CMK (cell line): ENCODE measurements around the gene SP100.
"Not testable (repeated sequence)": the region's sequence is repeated elsewhere in the genome, so short reads cannot be mapped to it uniquely, and the experiment has no call there.

Source experiments
- DNase-seq: peaks from one replicate; pipeline ENCODE4 v3.0.0-alpha.2; 2010; ENCODE audit warnings: low read depth

The SP100 gene

DNA sequence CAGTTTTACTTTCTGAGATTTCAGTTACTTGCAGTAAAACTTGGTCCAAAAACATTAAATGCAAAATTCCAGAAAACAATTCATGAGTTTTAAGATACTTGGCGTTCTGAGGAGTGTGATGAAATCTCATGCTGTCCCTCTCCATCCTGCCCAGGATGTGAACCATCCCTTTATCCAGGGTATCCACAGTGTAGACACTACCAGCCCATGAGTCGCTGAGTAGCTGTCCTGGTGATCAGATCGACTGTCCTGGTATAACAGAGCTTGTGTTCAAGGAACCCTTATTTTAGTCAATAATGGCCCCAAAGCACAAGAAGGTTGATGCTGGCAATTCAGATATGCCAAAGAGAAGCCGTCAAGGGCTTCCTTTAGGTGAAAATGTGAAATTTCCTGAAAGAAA, 3.2 kb downstream of the SP100 start:
- no peak for DNase-seq

DNA sequence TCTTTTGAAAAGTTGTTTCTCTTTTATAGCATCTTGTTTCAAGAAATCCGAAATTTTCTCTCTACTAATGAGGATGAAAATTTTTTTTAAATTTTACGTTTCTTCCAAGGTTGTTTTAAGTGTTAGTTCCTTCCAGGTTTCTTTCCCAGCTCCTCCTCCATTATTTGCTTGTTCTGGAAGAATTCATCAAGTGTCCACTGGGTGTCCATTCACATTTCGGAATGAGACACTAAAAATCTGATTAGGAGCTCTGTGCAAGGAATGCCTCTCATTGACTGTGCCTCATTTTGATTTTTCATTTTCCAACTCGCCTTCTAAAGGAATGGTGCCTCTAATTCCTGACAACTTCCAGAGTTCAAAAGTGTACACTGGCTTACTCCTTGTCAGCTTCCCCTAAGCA, 6.1 kb downstream of the SP100 start:
- no peak for DNase-seq

DNA sequence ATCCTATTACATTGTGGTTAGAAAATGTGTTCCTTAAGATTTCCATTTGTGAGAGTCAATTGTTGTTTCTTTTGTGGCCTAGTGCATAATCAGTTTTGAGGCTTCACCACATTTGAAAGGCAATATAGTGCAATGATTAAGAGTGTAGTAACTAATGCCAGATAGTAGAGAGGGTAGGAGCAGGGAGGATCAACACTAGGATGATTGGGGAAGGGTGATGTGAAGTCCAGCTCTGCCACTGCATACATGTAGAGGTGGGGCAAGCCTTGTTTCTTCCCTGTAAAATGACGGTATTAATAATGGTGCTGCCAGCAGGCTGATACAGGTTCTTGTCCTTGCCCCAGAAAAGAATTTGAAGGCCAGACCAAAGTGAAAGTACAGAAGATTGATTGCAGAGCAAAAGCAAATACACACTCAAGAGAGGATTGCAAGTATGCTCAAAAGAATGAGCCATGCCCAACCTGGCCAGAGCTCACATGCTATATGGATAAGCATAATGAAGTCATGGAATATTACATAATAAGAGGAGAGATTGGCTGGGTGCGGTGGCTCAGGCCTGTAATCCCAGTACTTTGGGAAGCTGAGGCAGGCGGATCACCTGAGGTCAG, 8.0 kb downstream of the SP100 start:
- DNase-seq, result no peak

DNA sequence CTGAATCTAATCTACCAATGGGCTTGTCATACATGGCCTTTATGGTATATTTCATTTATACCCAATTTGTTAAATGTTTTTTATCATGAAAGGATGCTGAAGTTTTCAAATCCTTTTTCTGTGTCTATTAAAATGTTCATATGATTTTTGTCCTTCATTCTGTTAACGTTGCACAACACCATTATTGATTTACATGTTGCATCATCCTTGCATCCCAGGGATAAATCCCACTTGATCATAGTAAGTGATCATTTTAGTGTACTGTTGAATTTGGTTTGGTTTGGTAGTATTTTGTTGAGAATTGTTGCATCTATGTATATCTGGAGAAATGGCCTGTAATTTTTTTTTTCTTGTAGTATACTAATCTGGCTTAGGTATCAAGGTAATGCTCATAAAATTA, 9.4 kb downstream of the SP100 start:
- DNase-seq, result no peak

DNA sequence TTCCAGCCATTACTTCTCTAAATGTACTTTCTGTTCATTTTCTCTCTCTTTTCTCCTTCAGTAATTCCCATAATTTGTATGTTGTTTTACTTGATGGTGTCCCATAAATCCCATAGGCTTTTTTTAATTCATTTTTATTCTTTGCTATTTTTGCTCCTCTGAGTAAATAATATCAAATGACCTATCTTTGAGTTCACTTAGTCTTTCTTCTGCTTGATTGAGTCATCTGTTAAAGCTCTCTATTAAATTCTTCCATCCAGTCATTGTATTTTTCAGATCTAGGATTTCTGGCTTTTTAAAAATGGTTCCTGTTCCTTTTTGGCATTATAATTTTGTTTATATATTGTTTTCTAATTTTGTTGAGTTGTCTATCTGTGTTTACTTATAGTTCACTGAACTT, 13.5 kb downstream of the SP100 start:
- DNase-seq, result no peak

DNA sequence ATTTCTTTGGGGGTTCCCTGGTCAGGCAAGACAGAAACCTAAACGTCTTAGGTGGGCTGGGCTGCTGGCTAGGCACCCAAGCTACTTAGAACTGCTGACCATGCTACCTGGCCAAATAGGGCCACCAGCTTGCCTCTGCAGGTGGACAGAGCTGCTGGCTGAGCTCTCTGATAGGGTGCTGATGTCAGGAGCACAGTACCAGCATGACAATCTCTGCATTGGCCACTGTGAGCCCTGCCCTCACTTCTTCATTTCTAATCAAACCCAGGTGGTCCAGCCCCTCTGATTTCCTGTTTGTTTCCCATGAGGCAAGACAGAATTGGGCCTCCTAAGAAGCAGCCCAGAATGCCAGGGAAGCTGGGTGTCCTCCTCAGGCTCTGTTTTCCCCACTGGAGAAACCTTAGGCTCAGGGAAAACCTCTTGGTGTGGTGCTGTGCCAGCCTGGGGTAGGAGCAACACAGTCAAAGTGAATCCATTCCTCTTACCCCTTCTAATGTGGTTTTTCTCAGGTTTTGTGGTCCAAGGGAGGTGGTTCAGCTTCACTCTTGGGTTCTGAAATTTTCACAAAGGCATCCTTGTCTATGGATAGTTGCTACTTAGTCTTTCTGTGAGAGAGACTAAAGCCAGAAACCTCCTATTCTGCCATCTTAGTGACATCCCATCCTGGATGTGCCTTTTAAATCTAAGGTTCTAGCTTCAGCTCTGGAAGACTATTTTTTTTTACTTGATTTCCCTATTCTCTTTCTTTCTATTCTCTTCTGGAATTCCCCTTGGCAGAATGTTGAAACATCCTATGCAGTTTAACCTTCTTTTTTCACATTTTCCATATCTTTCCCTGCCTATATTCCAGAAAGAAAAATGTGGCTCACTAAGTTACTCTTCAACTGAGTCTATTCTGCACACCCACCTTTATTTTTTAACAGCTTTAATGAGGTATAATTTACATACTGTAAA, 15.2 kb downstream of the SP100 start:
- no peak for DNase-seq

DNA sequence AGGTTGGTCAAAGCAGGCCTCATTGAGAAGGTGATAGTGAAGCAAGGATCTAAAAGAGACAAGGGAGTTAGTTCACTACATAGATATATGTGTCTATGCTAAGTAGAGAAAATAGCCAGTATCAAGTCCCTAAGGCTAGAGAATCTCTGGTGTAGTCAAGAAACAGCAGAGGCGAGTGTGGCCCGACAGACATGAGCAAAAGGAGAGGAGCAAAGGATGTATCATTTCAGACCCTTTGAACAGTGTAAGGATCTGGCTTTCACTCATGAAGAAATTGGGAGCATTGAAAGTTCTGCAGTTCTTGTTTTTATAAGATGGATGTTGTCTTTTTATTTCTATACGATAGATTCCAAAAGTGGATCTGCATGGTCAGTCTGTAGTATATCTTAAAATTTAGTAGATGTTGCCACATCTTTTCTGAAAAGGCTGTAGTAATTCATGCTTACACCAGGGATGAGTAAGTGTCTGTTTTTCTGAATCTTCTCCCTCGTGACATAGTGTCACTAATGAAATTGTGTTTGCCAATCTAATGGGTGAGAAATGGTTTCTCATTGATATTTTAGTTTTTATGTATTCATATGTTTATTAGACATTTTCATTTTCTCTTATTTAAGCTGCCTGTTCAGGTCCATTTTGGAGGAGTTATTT, 18.8 kb downstream of the SP100 start:
- no peak for DNase-seq

DNA sequence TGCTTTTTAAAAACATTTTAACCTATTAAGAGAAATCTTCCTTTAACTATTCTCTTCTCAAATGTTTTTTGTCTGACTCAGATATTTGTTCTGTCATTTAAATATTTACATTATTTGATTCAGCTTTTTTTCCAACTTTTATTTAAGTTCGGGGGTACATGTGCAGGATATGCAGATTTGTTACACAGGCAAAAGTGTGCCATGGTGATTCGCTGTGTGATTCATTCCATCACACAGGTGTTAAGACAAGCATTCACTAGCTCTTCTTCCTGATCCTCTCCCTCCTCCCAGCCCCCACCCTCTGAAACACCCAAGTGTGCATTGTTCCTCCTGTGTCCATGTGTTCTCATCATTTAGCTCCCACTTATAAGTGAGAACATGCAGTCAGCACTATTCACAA, 19.4 kb downstream of the SP100 start:
- DNase-seq, result no peak

DNA sequence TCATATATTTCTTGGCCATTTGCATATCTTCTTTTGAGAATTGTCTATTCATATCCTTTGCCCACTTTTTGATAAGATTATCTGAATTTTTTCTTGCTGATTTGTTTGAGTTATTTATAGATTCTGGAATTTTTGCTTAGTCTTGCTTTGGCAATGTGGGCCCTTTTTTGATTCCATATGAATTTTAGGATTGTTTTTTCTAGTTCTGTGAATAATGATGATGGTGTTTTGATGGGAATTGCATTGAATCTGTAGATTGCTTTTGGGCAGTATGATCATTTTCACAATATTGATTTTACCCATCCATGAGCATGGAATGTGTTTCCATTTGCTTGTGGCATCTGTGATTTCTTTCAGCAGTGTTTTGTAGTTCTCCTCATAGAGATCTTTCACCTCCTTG, 23.1 kb downstream of the SP100 start:
- not testable (repeated sequence) for DNase-seq

DNA sequence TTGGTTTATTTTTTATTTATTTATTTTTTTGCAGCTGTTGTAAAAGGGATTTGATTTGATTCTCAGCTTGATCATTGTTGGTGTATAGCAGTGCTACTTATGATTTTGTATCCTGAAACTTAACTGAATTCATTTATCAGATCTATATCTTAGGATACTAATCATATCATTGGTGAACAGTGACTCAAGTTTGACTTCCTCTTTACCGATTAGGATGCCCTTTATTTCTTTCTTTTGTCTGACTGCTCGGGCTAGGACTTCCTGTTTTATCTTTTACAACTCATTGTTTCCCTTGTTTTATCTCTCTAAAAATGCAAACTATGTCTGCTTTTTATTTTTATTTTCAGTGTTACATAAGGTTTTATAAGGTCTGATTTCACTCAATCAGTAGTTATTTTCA, 23.6 kb downstream of the SP100 start:
- no peak for DNase-seq

DNA sequence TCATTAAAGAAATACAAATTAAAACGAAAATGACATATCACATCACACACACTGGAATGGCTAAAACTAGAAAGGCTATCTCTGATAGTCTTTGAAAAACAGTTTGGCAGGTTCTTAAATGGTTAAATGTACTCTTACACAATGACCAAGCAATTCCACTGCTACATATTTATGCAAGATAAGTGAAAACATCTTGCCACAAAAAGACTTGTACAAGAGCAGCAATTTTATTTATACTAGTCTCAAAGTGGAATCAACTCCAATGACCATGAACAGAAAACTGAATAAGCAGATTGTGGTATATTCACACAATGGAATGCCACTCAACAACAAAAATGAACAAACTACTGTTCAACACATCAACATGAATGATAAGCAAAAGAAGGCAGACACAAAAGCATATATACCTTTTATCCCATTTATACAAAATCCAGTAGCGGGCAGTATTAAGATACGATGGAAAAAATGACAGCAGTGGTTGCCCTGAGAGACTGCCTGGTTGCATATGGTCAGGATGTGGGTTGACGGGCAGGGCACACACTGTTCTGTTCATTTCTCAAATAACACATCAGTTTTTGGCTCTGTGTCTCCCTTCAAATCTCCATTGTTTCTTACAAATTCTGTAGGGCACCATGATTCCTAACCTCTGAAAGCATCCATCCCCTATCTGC, 25.4 kb downstream of the SP100 start:
- no peak for DNase-seq

DNA sequence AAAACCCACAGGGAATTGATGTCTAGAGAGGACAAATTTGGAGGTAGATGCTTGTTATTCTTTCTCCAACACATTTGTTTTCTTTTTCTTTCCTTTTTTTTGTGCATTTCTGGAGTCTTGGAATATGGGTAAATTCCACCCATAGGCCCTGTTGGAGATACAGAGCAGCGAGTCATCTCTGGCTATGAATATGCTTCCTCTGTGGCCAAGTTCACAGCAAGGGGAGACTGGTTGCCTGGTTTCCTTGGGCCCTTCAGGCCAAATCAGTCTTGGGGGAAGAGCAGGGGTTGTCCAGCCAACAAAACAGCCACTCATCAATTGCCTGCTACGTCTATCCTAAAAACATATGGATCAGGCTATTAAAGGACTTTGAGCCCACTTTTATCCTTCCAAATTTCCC, 27.5 kb downstream of the SP100 start:
- DNase-seq, result no peak

DNA sequence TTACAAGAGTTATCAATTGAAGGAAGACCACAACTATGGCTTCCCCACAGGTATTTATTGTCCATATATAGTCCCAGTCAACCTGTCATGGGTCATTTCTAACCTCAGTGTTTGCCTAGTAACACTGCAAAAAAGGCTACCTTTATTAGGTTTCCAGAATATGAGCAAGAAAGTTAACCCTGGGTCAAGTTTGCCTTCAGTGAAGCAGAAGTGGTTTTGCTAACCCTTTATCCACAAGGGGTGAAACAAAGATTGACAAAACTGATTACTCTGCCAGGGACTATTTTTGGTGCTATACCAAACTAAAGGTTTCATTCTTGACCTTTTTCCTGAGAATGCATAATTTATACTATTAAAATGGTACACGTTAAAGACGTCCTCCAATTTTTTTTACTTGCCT, 28.8 kb downstream of the SP100 start:
- DNase-seq, result no peak

DNA sequence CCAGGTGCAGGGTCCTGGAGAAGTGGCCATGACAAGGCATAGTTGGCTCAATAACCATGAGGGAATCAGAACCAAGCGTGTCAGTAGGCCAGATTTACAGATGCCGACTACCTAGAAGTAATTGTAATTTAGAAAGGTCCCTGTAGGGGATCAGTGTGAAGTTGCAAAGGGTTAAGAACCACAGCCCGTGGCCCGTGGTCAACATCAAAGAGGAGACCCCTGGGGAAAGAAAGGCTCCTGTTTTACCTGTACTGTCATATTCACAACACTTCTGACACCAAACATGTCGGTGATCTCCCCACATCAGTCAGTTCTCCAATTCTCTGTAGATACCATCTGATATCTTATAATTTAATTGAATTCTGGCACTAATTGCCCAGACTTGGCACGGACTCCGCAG, 31.0 kb downstream of the SP100 start:
- DNase-seq, result no peak

DNA sequence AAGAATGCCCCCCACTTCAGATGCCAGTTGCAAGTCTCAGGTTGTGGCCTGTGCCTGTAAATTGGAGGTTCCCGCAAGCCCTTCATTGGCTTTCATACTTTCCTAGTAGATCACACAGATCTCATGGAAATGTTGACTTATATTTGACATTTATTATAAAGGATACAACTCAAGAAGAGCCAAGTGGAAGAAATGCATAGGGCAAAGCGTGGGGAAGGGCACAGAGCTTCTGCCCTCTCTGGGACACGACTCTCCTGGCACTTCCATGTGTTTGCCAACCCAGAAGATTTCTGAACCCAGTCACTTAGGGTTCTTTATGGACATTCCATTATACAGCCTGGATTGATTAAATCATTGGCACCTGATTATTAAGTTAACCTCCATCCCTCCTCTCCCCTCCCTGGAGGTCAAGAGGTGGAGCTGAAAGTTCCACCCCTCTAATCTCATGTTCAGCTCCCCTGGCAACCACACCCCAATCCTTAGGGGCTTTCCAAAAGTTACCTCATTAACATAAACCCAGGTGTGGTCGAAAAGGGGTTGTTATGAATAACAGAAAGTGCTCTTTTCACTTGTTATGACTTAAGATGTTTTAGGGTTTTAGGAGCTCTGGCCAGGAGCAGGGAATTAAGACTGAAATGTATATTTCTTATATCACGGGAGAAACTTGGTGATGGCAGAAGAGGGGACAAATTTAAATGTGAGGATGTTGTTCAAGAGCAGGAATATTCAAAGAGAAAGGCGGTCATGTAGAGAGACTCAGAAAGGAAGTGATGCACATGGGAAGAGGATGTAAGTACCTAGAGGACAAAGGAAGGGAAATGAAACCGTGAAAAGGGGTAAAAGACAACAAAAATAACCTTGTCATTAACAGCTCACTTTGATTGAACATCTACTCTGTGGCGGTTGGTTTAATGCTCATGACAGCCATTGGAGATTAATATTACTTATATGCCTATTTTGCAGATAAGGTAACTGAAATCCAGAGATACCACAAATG, 31.8 kb downstream of the SP100 start:
- no peak for DNase-seq

DNA sequence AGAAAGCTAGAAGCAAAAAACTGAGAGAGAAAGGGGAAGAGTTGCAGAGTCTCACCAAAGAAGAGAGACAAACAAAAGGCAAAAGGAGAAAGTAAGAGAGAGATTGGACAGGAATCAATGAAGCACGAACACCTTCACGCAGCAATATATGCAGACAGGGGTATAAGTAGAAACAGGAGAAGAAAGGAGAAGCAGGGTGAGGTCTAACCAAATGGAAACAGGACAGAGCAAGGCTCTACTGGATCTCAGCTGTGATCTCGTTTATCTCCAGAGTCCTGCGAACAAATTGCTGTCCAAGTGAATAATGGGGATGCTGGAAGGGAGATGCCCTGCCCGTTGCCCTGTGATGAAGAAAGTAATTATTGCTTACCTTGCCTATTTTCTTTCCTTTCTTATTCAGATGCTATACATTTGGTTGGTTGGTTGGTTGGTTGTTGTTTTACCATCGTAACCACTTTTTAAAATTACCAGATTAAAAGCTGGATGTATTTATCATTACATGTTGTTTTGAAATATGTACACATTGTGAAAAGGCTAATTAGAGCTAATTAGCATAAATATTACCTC, 34.0 kb downstream of the SP100 start:
- no peak for DNase-seq

DNA sequence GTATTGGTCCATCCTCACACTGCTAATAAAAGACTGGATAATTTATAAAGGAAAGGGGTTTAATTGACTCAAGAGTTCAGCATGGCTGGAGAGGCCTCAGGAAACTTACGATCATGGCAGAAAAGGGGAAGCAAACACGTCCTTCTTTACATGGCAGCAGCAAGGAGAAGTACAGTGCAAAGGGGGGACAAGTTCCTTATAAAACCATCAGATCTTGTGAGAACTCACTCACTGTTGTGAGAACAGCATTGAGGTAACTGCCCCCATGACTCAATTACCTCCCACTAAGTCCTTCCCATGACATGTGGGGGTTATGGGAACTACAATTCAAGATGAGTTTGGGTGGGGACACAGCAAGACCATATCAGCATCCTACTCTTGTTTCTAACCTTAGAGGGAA, 37.0 kb downstream of the SP100 start:
- no peak for DNase-seq

DNA sequence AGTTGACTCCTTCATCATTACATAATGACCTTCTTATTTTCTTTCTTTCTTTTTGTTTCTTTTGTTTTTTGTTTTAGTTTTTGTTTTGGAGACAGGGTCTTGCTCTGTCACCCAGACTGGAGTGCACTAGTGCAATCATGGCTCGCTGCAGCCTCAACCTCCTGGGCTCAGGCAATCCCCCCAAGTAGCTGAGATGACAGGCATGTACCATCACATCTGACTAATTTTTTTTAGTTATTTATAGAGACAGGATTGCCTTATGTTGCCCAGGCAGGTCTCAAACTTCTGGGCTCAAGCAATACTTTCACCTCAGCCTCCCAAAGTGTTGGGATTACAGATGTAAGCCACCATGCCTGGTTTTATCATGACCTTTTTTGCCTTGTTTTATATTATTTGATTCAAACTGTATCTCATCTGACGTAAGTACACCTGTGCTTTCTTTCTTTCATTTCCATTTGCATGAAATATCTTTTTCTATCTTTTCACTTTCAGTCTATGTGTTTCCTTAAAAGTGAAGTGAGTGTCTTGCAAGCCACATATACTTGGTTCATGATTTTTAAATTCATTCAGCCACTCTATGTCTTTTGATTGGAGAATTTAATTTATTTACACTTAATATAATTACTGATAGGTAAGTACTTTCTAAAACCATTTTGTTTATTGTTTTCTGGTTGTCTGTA, 39.1 kb downstream of the SP100 start:
- DNase-seq, result no peak

DNA sequence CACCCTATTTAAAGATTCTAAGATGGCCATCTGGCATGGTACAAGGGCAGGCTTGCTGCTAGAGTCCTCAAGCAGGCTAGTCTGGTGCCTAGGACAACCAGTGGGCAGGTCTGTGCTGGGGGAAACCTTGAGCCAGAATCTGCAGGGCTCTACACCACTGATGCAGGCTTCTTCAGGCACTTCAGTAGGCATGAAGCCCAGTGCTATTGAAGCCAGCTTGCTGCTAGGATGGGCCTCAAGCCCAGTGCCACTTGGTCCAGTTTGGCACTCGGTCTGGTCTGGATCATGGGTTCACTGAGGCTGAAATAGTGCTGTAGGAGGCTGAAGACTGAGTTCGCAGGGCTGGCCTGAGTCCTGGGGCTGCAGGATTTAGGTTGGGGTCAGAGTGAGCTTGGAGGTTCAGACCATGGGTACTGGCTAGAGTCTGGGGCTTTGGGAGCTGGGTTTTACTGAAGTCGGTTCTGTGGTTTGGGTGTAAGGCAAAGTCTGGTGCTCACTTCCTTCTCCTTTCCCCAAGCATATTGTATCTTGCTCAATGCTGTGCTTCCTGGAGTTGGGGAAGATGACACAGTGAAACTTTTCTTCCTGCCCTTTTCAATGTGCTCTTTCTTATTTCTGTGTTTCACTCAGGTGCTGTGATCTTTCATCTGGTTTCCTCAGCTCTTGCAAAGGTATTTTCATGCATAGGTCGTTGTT, 41.2 kb downstream of the SP100 start:
- DNase-seq, result no peak

DNA sequence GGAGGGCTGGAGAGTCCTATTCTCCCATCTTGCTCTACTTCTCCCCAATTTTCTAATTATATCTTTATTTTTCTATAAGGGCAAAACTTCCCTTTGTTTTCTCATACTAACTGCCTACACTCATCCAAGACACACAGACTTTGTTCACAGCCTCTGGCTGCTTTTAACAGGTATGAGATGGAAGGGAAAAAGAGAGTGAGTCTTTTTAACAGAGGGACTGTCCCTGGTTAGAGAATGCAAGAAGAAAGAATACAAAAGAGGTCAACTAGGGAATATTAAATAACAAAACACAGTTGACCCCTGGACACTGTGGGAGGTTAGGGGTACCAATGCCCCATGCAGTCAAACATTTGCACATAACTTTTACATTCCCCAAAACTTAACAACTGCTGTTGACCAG, 41.8 kb downstream of the SP100 start:
- no peak for DNase-seq
